Measurements from ENCODE around the gene HECTD4.

HECTD4 gene

DNA sequence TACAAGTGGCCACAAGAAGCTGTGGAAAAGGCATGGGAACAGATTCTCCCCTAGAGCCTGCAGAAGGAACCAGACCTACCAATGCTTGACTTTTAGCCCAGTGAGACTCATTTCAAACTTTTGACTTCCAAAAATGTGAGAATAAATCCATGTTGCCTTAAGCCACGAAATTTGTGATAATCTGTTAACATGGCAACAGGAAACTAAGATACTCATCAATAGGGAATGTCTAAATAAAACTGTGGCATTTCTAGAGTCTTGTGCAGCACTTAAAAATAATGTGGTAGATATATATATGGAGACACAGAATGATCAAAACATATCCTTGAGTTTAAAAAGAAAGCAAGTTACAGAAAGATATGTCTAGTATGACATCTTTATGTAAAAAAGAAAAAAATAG lies 12.0 kb downstream of the HECTD4 start:
- Histone ChIP-seq H3K9me3 (no peaks in the 10 kb centered on the region), H3K36me3 (no peaks in the 10 kb centered on the region), H3K27me3 (no peaks in the 10 kb centered on the region), H3K27ac (no peak overlapping the region), H3K4me1 (ENCODE audit: control insufficient read depth in 1 of 2, insufficient read depth in 1 of 2, low read depth in 1 of 2, low read length in 1 of 2) (no peaks in the 10 kb centered on the region), H3K4me3 (ENCODE audit: low read depth in 1 of 2, low read length in 1 of 2) (no peak overlapping the region)
- TF ChIP-seq CTCF (IDR thresholded peaks at IDR 0.05): no peak

DNA sequence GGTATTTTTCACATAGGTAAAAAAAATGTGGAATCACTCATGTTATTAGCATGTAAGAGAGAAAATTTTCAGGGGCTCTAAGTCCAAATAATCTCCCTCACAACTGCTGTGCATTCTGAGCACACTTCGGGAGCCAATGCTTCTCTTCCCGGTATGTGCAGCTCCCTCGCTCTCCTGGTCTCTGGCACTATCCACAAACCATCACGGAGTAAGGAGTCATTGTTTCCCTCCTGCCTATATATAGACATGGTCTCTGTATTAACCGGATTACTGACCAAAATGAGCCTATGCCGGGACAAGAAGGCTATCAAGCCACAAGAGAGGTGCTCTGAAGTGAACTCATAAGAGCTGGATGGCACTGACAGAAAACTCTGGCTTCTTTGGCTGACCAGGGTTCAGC lies 13.4 kb downstream of the HECTD4 start:
- Histone ChIP-seq H3K27me3 (no peaks in the 10 kb centered on the region), H3K9me3 (no peaks in the 10 kb centered on the region), H3K27ac (no peak overlapping the region), H3K4me1 (ENCODE audit: control insufficient read depth in 1 of 2, insufficient read depth in 1 of 2, low read depth in 1 of 2, low read length in 1 of 2) (no peaks in the 10 kb centered on the region), H3K36me3 (no peaks in the 10 kb centered on the region), H3K4me3 (ENCODE audit: low read depth in 1 of 2, low read length in 1 of 2) (no peak overlapping the region)
- TF ChIP-seq CTCF (IDR thresholded peaks at IDR 0.05): no peak

DNA sequence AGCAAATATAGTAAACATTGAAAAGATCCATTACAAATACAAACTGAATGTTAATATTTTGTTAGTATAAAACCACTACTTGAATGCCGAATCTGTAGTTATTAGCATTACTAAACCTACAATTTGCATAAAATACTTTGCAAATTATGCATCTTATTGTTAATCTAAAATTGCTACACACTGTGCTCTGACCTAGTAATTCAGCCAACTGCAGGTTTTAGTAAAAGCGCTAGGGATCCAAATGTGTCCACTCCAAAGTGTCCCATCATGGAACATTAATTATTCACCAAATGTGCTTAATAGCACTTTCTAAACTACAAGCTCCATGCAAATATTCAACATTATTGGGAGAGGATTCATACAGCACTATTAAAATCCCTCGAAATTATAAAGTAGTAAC lies 14.3 kb downstream of the HECTD4 start:
- no peaks in the 10 kb centered on the region for H3K27me3 ChIP-seq
- no peaks in the 10 kb centered on the region for H3K4me1 ChIP-seq (ENCODE audit: control insufficient read depth in 1 of 2, insufficient read depth in 1 of 2, low read depth in 1 of 2, low read length in 1 of 2)

DNA sequence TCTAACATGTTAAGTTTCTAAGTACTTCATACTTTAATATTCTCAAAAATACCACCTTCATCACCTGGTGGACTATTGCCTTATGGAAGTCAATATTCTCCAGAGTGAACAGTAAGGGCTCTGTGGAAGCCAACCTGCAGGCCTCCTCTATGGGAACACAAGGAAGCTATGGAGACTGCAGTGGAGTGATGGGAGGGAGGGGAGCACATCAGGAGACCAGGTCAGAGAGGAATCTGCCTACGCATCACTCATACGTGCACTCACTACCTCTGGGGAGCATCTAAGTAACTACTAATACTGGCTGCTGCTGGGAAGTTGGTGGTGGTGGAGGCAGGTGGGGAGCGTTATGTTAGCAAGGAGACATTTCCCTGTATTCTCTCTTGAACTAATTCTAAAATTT lies 19.9 kb downstream of the HECTD4 start:
- Histone ChIP-seq H3K4me3 (ENCODE audit: low read depth in 1 of 2, low read length in 1 of 2) (no peak overlapping the region), H3K9me3 (no peaks in the 10 kb centered on the region), H3K27me3 (no peaks in the 10 kb centered on the region), H3K27ac (no peak overlapping the region), H3K4me1 (ENCODE audit: control insufficient read depth in 1 of 2, insufficient read depth in 1 of 2, low read depth in 1 of 2, low read length in 1 of 2) (no peaks in the 10 kb centered on the region), H3K36me3 (no peaks in the 10 kb centered on the region)
- no peak for TF ChIP-seq CTCF (IDR thresholded peaks at IDR 0.05)

More for the DNA sequence above, 14.3 kb downstream of the HECTD4 start:
- no peaks in the 10 kb centered on the region for H3K9me3 ChIP-seq
- H3K27ac ChIP-seq: no peak overlapping the region
- H3K4me3 ChIP-seq (ENCODE audit: low read depth in 1 of 2, low read length in 1 of 2): no peak overlapping the region
- H3K36me3 ChIP-seq: no peaks in the 10 kb centered on the region
- TF ChIP-seq CTCF (IDR thresholded peaks at IDR 0.05): no peak

GRCh38 chr12:112361271-112361670 lies 21.0 kb downstream of the HECTD4 start:
- Histone ChIP-seq H3K27me3 (no peaks in the 10 kb centered on the region), H3K4me3 (ENCODE audit: low read depth in 1 of 2, low read length in 1 of 2) (no peak overlapping the region), H3K27ac (no peak overlapping the region), H3K4me1 (ENCODE audit: control insufficient read depth in 1 of 2, insufficient read depth in 1 of 2, low read depth in 1 of 2, low read length in 1 of 2) (no peaks in the 10 kb centered on the region), H3K9me3 (no peaks in the 10 kb centered on the region), H3K36me3 (no peaks in the 10 kb centered on the region)
- TF ChIP-seq CTCF (IDR thresholded peaks at IDR 0.05): no peak

DNA sequence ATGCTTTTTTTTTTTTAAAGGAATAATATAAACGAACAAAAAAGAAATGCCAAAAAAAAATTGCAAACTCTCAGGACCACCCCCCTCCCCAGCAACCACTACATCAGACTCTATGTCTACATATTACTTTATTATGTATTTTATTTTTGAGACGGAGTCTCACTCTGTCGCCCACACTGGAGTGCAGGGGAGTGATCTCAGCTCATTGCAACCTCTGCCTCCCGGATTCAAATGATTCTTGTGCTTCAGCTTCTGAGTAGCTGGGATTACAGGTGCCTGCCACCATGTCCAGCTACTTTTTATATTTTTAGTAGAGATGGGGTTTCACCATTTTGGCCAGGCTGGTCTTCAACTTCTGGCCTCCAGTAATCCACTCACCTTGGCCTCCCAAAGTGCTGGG lies 22.9 kb downstream of the HECTD4 start:
- Histone ChIP-seq H3K27me3 (no peaks in the 10 kb centered on the region), H3K36me3 (no peaks in the 10 kb centered on the region), H3K4me1 (ENCODE audit: control insufficient read depth in 1 of 2, insufficient read depth in 1 of 2, low read depth in 1 of 2, low read length in 1 of 2) (peaks cover 0 to 4% of the 10 kb centered on the region in 2 experiments), H3K27ac (no peak overlapping the region), H3K9me3 (no peaks in the 10 kb centered on the region), H3K4me3 (ENCODE audit: low read depth in 1 of 2, low read length in 1 of 2) (no peak overlapping the region)
- TF ChIP-seq CTCF (IDR thresholded peaks at IDR 0.05): no peak
